K562 (cell line): ENCODE results near the gene PARD3. TPM values are rescaled to one million over a fixed set of nuclear protein-coding genes. Genes with fewer than 3 reads are reported as not detected.

ENCODE experiments used
- ATAC-seq: fragments of 200-7000 bp; cut with Tn5 transposase; 3 replicates; pipeline ENCODE4 v1.9.1; 2020; ENCODE audit warnings: moderate library complexity
- BruUV-seq: library from RNA; stranded (reverse); fragments of 400-500 nt; replicated peaks from 2 replicates; lab custom pipeline; 2021; lab: Mats Ljungman, UMichigan
- CTCF ChIA-PET: fragments of 300-600 bp; formaldehyde crosslinking; extraction: SDS; loops from one replicate; lab custom pipeline; 2021; ENCODE audit warnings: low intra/inter-chr PET ratio; lab: Yijun Ruan, JAX
- POLR2A ChIA-PET: fragments of 300-600, 350-650 bp; sonication (Branson Sonifier 250); formaldehyde crosslinking; extraction: SDS; loops from one replicate; lab custom pipeline; 2021; ENCODE audit warnings: antibody characterized with exemption, inconsistent platforms; lab: Yijun Ruan, JAX
- DNase-seq, 4 experiments: peaks; one replicate each; pipeline versions ENCODE4 v3.0.0 to v3.0.0-alpha.2; 2011 to 2018; ENCODE audit warnings: low spot score in 3 of 4, mixed read lengths in 3 of 4; ENCODE audit errors: extremely low read depth in 1 of 4
- FAIRE-seq: peaks from 2 replicates; lab custom pipeline; 2011; peaks lifted over from hg19 to GRCh38; lab: Jason Lieb, UNC
- H2AFZ ChIP-seq: 2 replicates; pipeline ENCODE4 v1.6.0; 2011; ENCODE audit warnings: low read depth, low read length, control low read depth, inconsistent platforms
- H3K27ac ChIP-seq: fragments of 200-600 bp; 3 replicates; pipeline ENCODE4 v1.8.0; 2011; ENCODE audit warnings: low read depth, mild to moderate bottlenecking, control low read depth, inconsistent platforms, low read length, moderate library complexity, mixed read lengths; ENCODE audit errors: extremely low read depth
- H3K27me3 ChIP-seq, 2 experiments: fragments of 300-600 bp in 1 of 2; 2 replicates in 1 of 2; 3 replicates in 1 of 2; pipeline versions ENCODE4 v1.6.0 to v1.8.0; 2011; ENCODE audit warnings: inconsistent platforms in 2 of 2, low read length in 2 of 2, mild to moderate bottlenecking in 1 of 2, mixed read lengths in 1 of 2, moderate library complexity in 1 of 2; ENCODE audit not compliant: control insufficient read depth in 2 of 2, insufficient read depth in 2 of 2
- H3K36me3 ChIP-seq: fragments of 300-600 bp; 3 replicates; pipeline ENCODE4 v1.8.0; 2011; ENCODE audit warnings: mild to moderate bottlenecking, low read length, inconsistent platforms; ENCODE audit not compliant: control insufficient read depth, insufficient read depth
- H3K4me1 ChIP-seq, 2 experiments: fragments of 200-600 bp in 1 of 2; replicated peaks in 1 of 2; 2 replicates in 1 of 2; 3 replicates in 1 of 2; pipeline versions ENCODE4 v1.5.1 to v1.8.0; 2011; ENCODE audit warnings: inconsistent platforms in 2 of 2, low read length in 2 of 2, mild to moderate bottlenecking in 1 of 2, mixed read lengths in 1 of 2, moderate library complexity in 1 of 2; ENCODE audit not compliant: control insufficient read depth in 2 of 2, insufficient read depth in 2 of 2
- H3K4me2 ChIP-seq: 2 replicates; pipeline ENCODE4 v1.6.1; 2011; ENCODE audit warnings: low read length, control low read depth, inconsistent platforms, mixed read lengths; ENCODE audit not compliant: insufficient read depth
- H3K4me3 ChIP-seq: fragments of 200-600 bp; sonication (generic), shearing (Covaris generic); 2 replicates; pipeline ENCODE4 v1.5.1; 2016; ENCODE audit warnings: control low read depth, inconsistent platforms
- H3K79me2 ChIP-seq: fragments of 200-600 bp; 3 replicates; pipeline ENCODE4 v1.8.0; 2011; ENCODE audit warnings: low read length, inconsistent platforms; ENCODE audit not compliant: control insufficient read depth, insufficient read depth
- H3K9ac ChIP-seq, 2 experiments: 2 replicates each; pipeline versions ENCODE4 v1.6.0 to v1.6.1; 2011; ENCODE audit warnings: low read depth in 2 of 2, low read length in 2 of 2, control low read depth in 1 of 2, inconsistent platforms in 1 of 2, mild to moderate bottlenecking in 1 of 2, mixed read lengths in 1 of 2; ENCODE audit not compliant: insufficient read depth in 1 of 2
- H3K9me1 ChIP-seq: one replicate; pipeline ENCODE4 v1.6.0; 2011; ENCODE audit warnings: inconsistent platforms, mild to moderate bottlenecking, low read length, moderate library complexity; ENCODE audit not compliant: control insufficient read depth, insufficient read depth
- H3K9me3 ChIP-seq: replicated peaks from 2 replicates; pipeline ENCODE4 v1.5.1; 2011; ENCODE audit warnings: low read depth, low read length, inconsistent platforms; ENCODE audit not compliant: control insufficient read depth, insufficient read depth
- H4K20me1 ChIP-seq: replicated peaks from 2 replicates; pipeline ENCODE4 v1.6.1; 2011; ENCODE audit warnings: low read length, inconsistent platforms, mixed read lengths; ENCODE audit not compliant: control insufficient read depth, insufficient read depth
- FOXP1 ChIP-seq: sonication (generic); formaldehyde crosslinking; IDR thresholded peaks from 2 replicates; pipeline ENCODE4 v1.8.0; 2022; ENCODE audit warnings: mild to moderate bottlenecking, missing genetic modification reagents
- HCFC1 ChIP-seq: IDR thresholded peaks from 2 replicates; pipeline ENCODE4 v1.6.1; 2012; ENCODE audit warnings: low read depth, low read length, improper control_type of control experiment
- JUN ChIP-seq, 2 experiments: sonication (generic) in 1 of 2; formaldehyde crosslinking in 1 of 2; IDR thresholded peaks; 2 replicates each; pipeline versions ENCODE4 v1.6.1 to v1.8.0; 2012 to 2022; ENCODE audit warnings: borderline replicate concordance in 2 of 2, mild to moderate bottlenecking in 2 of 2, improper control_type of control experiment in 1 of 2, low read depth in 1 of 2, low read length in 1 of 2, missing genetic modification reagents in 1 of 2
- POLR2A ChIP-seq: fragments of 450-650 bp; conservative IDR thresholded peaks from 2 replicates; pipeline ENCODE4 v1.6.1; 2016
- RBFOX2 ChIP-seq: fragments of 200-400 bp; formaldehyde crosslinking; IDR thresholded peaks from 2 replicates; pipeline ENCODE4 v1.6.1; 2017; ENCODE audit warnings: low read depth, mild to moderate bottlenecking, low read length, moderate library complexity
- RFX1 ChIP-seq: fragments of 450-650 bp; IDR thresholded peaks from 2 replicates; pipeline ENCODE4 v1.6.1; 2016; ENCODE audit warnings: mild to moderate bottlenecking, moderate library complexity
- TAL1 ChIP-seq: fragments of 450-650 bp; IDR thresholded peaks from 2 replicates; pipeline ENCODE4 v1.6.1; 2016; ENCODE audit warnings: mild to moderate bottlenecking
- TCFL5 ChIP-seq: fragments of 250-450 bp; sonication (Bioruptor Pico); conservative IDR thresholded peaks from 2 replicates; pipeline ENCODE4 v1.6.1; 2021; ENCODE audit warnings: mild to moderate bottlenecking, moderate library complexity, matching md5 sums
- ZNF24 ChIP-seq: fragments of 450-650 bp; IDR thresholded peaks from 2 replicates; pipeline ENCODE4 v1.6.1; 2016
- WGBS: fragments of 100-300 bp; shearing (Covaris generic); methylation state at CpG from one replicate; pipeline ENCODE4 v1.1.6; 2016; ENCODE audit warnings: low coverage, mixed read lengths; ENCODE audit not compliant: insufficient coverage; ENCODE audit errors: missing lambda C conversion rate; 5-methylcytosine and 5-hydroxymethylcytosine counted together
- in situ Hi-C: fragments of 300-500 bp; cut with MboI; formaldehyde crosslinking; loops from 4 replicates; pipeline ENCODE4 v1.15.0; 2018; ENCODE audit warnings: inconsistent platforms, mixed read lengths
- intact Hi-C: fragments of 100-400 bp; cut with micrococcal nuclease; formaldehyde crosslinking; loops from 2 replicates; pipeline ENCODE4 v1.14.2; 2022
- polyA plus RNA-seq, 8 experiments: library from polyadenylated mRNA; depleted of rRNA in 4 of 8; stranded (reverse) in 5 of 8; unstranded in 3 of 8; fragments of >200 nt; fragmentation: Nextera tagmentation in 2 of 8; fragmentation: Illumina TruSeq in 1 of 8; extraction: Ambion mirVana in 2 of 8; extraction: Trizol in 1 of 8; gene quantifications; 2 replicates each; pipeline versions ENCODE4 v1.2.1 to v1.2.3, GENCODE V29; 2011 to 2014; ENCODE audit warnings: inconsistent platforms in 1 of 8, missing spikeins in 1 of 8
- total RNA-seq, 7 experiments: library from RNA; depleted of rRNA in 6 of 7; stranded (reverse); fragments of >200 nt in 6 of 7; fragmentation: Illumina TruSeq in 2 of 7; extraction: Trizol in 2 of 7; gene quantifications; 2 replicates each; pipeline versions ENCODE4 v1.2.1 to v1.2.3, GENCODE V29; 2011 to 2021; ENCODE audit warnings: low replicate concordance in 1 of 7
- TF ChIP-seq, protein P1 (sequence below): sonication (generic); formaldehyde crosslinking; IDR thresholded peaks from 2 replicates; pipeline ENCODE4 v1.8.0; 2023; ENCODE audit warnings: mild to moderate bottlenecking, missing genetic modification reagents
- TF ChIP-seq, protein P2 (sequence below): fragments of 250-450 bp; sonication (Bioruptor Pico); IDR thresholded peaks from 2 replicates; pipeline ENCODE4 v1.5.0; 2020; ENCODE audit warnings: mild to moderate bottlenecking, borderline replicate concordance

The PARD3 gene
- total and polyA plus RNA-seq, 9 of the 15 experiments (the other 6 are each of a cell fraction or from before 2014, with no cell fraction given) = 2.7 to 11.7 (median 7.7) TPM

DNA sequence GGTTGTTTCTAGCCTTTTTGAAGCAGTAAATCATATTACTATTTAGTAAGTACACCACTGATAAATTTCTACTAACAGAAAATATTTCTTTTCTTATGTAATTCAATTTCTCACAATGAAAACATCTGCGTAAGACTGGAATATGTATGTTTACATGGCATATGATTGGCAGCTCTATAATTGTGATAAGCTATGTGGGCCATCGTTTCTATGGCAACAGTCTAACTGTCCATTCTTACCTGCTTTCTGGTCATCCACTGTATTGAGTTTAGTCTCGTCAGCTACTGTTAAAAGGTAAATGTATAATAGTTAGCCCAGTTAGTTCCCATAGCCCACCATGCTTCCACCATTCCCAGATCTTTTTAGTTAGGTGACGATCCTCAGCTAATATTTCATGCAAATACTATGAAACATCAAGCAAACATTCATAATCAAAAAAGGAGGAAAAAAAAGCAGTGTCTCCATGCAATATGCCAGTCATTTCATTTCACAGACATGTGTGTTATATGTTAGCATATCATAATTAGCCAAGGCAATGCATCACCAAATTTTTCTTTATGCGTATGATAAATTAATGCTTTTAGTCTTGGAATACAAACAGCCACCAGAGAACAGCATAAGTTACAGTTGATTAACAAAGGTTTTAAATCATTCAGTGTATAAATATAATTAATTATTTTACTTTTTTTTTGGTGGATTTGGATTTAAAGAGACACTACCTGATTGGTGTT, 479.0 kb downstream of the PARD3 start:
- H4K20me1 ChIP-seq = no peaks in the 10 kb centered on the region
- CTCF ChIA-PET = no interaction called here
- DNase-seq (no peak), ATAC-seq (no peak), FAIRE-seq (no peak)
- H3K9ac ChIP-seq = no peak overlapping the region
- no peak overlapping the region for H2AFZ ChIP-seq
- H3K9me3 ChIP-seq = no peaks in the 10 kb centered on the region
- TF ChIP-seq ZNF24 (no peak), RFX1 (peak; percentile 52), POLR2A (no peak)
- TF ChIP-seq, protein P1, sequence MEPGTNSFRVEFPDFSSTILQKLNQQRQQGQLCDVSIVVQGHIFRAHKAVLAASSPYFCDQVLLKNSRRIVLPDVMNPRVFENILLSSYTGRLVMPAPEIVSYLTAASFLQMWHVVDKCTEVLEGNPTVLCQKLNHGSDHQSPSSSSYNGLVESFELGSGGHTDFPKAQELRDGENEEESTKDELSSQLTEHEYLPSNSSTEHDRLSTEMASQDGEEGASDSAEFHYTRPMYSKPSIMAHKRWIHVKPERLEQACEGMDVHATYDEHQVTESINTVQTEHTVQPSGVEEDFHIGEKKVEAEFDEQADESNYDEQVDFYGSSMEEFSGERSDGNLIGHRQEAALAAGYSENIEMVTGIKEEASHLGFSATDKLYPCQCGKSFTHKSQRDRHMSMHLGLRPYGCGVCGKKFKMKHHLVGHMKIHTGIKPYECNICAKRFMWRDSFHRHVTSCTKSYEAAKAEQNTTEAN (CRISPR knock-in tag) = no peak
- in situ Hi-C loops (no loop called here), intact Hi-C loops (loop anchor here (1.0 kb wide), 1 partner anchor 10 kb away; no protein-coding TSS in a partner anchor)
- H3K79me2 ChIP-seq = no peaks in the 10 kb centered on the region
- H3K27me3 ChIP-seq = no peaks in the 10 kb centered on the region
- BruUV-seq = no TSS peak
- no peak overlapping the region for H3K4me2 ChIP-seq
- no peaks in the 10 kb centered on the region for H3K36me3 ChIP-seq
- WGBS = 37% methylated on average over 5 of the region's 5 CpGs
- POLR2A ChIA-PET = no interaction called here
- H3K9me1 ChIP-seq = no peaks in the 10 kb centered on the region
- no peak overlapping the region for H3K27ac ChIP-seq
- no peaks in the 10 kb centered on the region for H3K4me1 ChIP-seq
- no peak overlapping the region for H3K4me3 ChIP-seq

DNA sequence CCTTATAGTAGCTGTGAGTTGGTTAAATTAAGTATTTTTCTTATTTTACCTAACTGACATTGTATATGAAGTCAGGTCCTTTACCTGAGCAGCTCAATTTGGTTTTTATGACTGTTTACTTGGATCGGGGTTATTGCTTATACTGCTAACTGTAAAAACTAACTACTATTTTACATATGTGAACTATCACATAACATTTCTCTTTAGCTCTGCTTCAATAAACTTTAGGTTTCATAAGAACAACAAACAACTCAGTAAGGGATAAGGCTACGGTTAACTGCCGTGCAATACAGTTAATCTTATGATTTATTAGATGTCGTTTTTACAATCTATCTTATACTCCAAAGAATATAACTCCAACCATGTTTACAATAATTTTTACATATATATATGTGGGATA, 480.2 kb downstream of the PARD3 start:
- H2AFZ ChIP-seq = no peak overlapping the region

More for the DNA sequence above, 480.2 kb downstream of the PARD3 start:
- Histone ChIP-seq H3K79me2 (no peaks in the 10 kb centered on the region), H4K20me1 (no peaks in the 10 kb centered on the region), H3K9ac (no peak overlapping the region), H3K36me3 (no peaks in the 10 kb centered on the region), H3K27ac (no peak overlapping the region), H3K4me1 (no peaks in the 10 kb centered on the region), H3K27me3 (no peaks in the 10 kb centered on the region), H3K9me1 (no peaks in the 10 kb centered on the region), H3K4me3 (no peak overlapping the region), H3K4me2 (no peak overlapping the region), H3K9me3 (no peaks in the 10 kb centered on the region)
- ATAC-seq = no peak
- BruUV-seq = no TSS peak
- TF ChIP-seq FOXP1 (CRISPR knock-in tag) (no peak), RBFOX2 (no peak), HCFC1 (no peak), TCFL5 (CRISPR knock-in tag) (no peak), JUN (IDR thresholded peaks at IDR 0.05; ENCODE audit: borderline replicate concordance, low read depth, low read length) (no peak), JUN (CRISPR knock-in tag; IDR thresholded peaks at IDR 0.05; ENCODE audit: borderline replicate concordance) (no peak), TAL1 (no peak)
- TF ChIP-seq, protein P2, sequence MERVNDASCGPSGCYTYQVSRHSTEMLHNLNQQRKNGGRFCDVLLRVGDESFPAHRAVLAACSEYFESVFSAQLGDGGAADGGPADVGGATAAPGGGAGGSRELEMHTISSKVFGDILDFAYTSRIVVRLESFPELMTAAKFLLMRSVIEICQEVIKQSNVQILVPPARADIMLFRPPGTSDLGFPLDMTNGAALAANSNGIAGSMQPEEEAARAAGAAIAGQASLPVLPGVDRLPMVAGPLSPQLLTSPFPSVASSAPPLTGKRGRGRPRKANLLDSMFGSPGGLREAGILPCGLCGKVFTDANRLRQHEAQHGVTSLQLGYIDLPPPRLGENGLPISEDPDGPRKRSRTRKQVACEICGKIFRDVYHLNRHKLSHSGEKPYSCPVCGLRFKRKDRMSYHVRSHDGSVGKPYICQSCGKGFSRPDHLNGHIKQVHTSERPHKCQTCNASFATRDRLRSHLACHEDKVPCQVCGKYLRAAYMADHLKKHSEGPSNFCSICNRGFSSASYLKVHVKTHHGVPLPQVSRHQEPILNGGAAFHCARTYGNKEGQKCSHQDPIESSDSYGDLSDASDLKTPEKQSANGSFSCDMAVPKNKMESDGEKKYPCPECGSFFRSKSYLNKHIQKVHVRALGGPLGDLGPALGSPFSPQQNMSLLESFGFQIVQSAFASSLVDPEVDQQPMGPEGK = no peak
- in situ Hi-C loops (no loop called here), intact Hi-C loops (loop anchor here (1.0 kb wide), 1 partner anchor 11 kb away; no protein-coding TSS in a partner anchor)
- FAIRE-seq = no peak
- DNase-seq = no peak
- ChIA-PET CTCF (no interaction called here), POLR2A (interaction anchor here (0.6 kb wide), 1 partner anchor 23 kb away, joined by 3 read pairs; no protein-coding TSS in a partner anchor)
- 30% methylated on average over 4 of the region's 4 CpGs for WGBS
